Activated B cell treated with CpG ODN at 0.5 μM for 24 hours (primary cell): ENCODE results near the gene PRKG1. TPM values are rescaled to one million over a fixed set of nuclear protein-coding genes. Genes with fewer than 3 reads are reported as not detected.

Experiments
- ATAC-seq: fragments of 200-7000 bp; cut with Tn5 transposase; one replicate; pipeline ENCODE4 v1.10.0; 2021; ENCODE audit warnings: low read depth, mild to moderate bottlenecking, moderate library complexity
- CTCF ChIA-PET: fragments of 350-600 bp; sonication (Branson Sonifier 250); formaldehyde crosslinking; loops from one replicate; lab custom pipeline; 2021; ENCODE audit warnings: antibody characterized with exemption; lab: Charles Lee
- POLR2A ChIA-PET: fragments of 350-600 bp; sonication (Branson Sonifier 250); formaldehyde crosslinking; loops from one replicate; lab custom pipeline; 2021; ENCODE audit warnings: antibody characterized with exemption; lab: Charles Lee
- DNase-seq: peaks from one replicate; pipeline ENCODE4 v3.0.0; 2022
- H3K27ac Mint-ChIP-seq: one replicate; pipeline ENCODE4 v1.8.0; 2020; ENCODE audit warnings: mixed read lengths
- H3K27me3 Mint-ChIP-seq: one replicate; pipeline ENCODE4 v1.8.0; 2021; ENCODE audit warnings: mixed read lengths
- H3K36me3 Mint-ChIP-seq: one replicate; pipeline ENCODE4 v1.8.0; 2021; ENCODE audit warnings: low read depth, mixed read lengths
- H3K4me1 Mint-ChIP-seq: one replicate; pipeline ENCODE4 v1.8.0; 2021; ENCODE audit warnings: mixed read lengths
- H3K4me3 Mint-ChIP-seq: one replicate; pipeline ENCODE4 v1.8.0; 2020; ENCODE audit warnings: mild to moderate bottlenecking, mixed read lengths
- H3K9me3 Mint-ChIP-seq: one replicate; pipeline ENCODE4 v1.8.0; 2020; ENCODE audit warnings: mixed read lengths
- intact Hi-C: fragments of 100-400 bp; cut with micrococcal nuclease; formaldehyde crosslinking; loops from one replicate; pipeline ENCODE4 v1.15.1; 2024
- total RNA-seq: library from RNA; stranded (reverse); gene quantifications from 2 replicates; pipeline ENCODE4 v1.2.3, GENCODE V29; 2022
- TF ChIP-seq, protein P1 (sequence below): fragments of 200-600 bp; IDR thresholded peaks from one replicate; pipeline ENCODE4 v1.8.0; 2022; ENCODE audit warnings: antibody characterized with exemption, mild to moderate bottlenecking

The PRKG1 gene
- total RNA-seq, 1 donor from 2014 or later: not detected

DNA sequence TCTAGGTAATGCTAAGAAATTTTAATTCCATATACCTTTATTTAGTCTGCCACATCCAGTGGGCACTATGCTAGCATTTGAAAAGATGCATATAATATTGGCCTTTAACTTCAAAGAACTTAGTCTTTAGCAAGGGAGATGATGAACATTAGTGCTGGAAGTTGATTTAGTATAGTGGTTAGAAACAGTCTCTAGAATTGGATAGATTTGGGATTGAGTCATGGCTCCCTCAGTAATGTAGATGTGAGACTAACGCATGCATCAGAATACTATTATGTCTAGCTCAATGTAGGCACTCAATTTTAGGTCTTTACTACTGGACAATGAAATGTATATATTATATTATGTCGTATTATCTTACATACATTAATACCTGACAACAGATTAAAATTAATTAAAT lies 1245.6 kb downstream of the PRKG1 start:
- H3K27me3 Mint-ChIP-seq: peaks cover 6% of the 10 kb centered on the region
- H3K27ac Mint-ChIP-seq: no peak overlapping the region
- intact Hi-C loops: no loop called here
- peaks cover 2% of the 10 kb centered on the region for H3K4me1 Mint-ChIP-seq
- no peaks in the 10 kb centered on the region for H3K9me3 Mint-ChIP-seq
- ChIA-PET CTCF (no interaction called here), POLR2A (no interaction called here)
- no peaks in the 10 kb centered on the region for H3K36me3 Mint-ChIP-seq
- ATAC-seq (no peak), DNase-seq (no peak)
- no peak overlapping the region for H3K4me3 Mint-ChIP-seq
- TF ChIP-seq, protein P1, sequence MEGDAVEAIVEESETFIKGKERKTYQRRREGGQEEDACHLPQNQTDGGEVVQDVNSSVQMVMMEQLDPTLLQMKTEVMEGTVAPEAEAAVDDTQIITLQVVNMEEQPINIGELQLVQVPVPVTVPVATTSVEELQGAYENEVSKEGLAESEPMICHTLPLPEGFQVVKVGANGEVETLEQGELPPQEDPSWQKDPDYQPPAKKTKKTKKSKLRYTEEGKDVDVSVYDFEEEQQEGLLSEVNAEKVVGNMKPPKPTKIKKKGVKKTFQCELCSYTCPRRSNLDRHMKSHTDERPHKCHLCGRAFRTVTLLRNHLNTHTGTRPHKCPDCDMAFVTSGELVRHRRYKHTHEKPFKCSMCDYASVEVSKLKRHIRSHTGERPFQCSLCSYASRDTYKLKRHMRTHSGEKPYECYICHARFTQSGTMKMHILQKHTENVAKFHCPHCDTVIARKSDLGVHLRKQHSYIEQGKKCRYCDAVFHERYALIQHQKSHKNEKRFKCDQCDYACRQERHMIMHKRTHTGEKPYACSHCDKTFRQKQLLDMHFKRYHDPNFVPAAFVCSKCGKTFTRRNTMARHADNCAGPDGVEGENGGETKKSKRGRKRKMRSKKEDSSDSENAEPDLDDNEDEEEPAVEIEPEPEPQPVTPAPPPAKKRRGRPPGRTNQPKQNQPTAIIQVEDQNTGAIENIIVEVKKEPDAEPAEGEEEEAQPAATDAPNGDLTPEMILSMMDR: no peak

- POLR2A ChIA-PET: no interaction called here
- intact Hi-C loops: no loop called here
- ATAC-seq: no peak
- TF ChIP-seq, protein P1: no peak
- DNase-seq: no peak
- Mint-ChIP-seq H3K4me1 (no peaks in the 10 kb centered on the region), H3K9me3 (no peaks in the 10 kb centered on the region), H3K36me3 (no peaks in the 10 kb centered on the region), H3K27ac (no peak overlapping the region), H3K4me3 (no peak overlapping the region), H3K27me3 (peaks cover 3% of the 10 kb centered on the region)
- CTCF ChIA-PET: no interaction called here
Observed at GRCh38 chr10:52322323-52322722, 1248.0 kb downstream of the PRKG1 start.

DNA sequence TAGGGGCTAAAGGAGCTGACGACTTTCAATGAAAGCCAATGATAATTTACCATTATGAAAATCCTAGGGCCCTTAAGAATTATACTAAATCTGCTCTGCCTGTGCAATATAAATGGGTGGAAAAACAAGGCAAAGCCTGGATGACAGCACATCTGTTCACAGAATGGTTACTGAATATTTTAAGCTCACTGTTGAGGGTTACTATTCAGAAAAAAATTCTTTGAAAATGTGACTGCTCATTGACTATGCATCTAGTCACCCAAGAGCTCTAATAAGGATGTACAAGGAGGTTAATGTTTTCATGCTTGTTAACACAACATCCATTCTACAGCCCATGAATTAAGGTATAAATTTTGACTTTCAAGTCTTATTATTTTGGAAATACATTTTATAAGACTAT lies 1248.6 kb downstream of the PRKG1 start:
- TF ChIP-seq, protein P1: no peak
- Mint-ChIP-seq H3K4me3 (no peak overlapping the region), H3K4me1 (no peaks in the 10 kb centered on the region), H3K9me3 (no peaks in the 10 kb centered on the region), H3K27ac (no peak overlapping the region), H3K36me3 (no peaks in the 10 kb centered on the region), H3K27me3 (peaks cover 2% of the 10 kb centered on the region)
- no peak for ATAC-seq
- DNase-seq: no peak
- CTCF ChIA-PET: no interaction called here
- intact Hi-C loops: no loop called here
- POLR2A ChIA-PET: no interaction called here

DNA sequence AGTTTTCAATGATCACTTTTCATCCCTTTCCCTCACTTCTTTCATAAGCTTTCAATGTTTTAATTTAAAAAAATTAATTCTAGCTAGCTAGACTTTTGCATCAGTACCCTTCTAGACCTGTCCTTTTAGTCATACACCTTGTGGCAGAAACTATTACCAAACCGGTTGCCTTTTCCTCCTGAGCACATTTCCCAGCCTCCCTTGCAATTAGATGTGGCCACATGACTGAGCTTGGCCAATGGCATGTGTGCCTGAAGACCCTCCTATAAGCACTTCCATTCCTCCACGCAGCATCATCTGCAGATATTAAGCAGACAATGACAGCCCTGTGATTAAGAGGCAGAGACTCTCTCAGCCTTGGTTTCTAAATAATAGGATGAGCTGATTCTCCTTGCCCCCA lies 1252.1 kb downstream of the PRKG1 start:
- H3K4me1 Mint-ChIP-seq: no peaks in the 10 kb centered on the region
- ChIA-PET POLR2A (no interaction called here), CTCF (interaction anchor here (1.1 to 1.2 kb wide), 2 partner anchors 18 to 19 kb away, joined by 3 to 4 read pairs; no protein-coding TSS in a partner anchor)
- H3K36me3 Mint-ChIP-seq: no peaks in the 10 kb centered on the region
- no peak for ATAC-seq
- no peaks in the 10 kb centered on the region for H3K9me3 Mint-ChIP-seq
- TF ChIP-seq, protein P1: no peak
- no peak overlapping the region for H3K4me3 Mint-ChIP-seq
- DNase-seq: no peak
- no peaks in the 10 kb centered on the region for H3K27me3 Mint-ChIP-seq
- H3K27ac Mint-ChIP-seq: no peak overlapping the region
- intact Hi-C loops: no loop called here

DNA sequence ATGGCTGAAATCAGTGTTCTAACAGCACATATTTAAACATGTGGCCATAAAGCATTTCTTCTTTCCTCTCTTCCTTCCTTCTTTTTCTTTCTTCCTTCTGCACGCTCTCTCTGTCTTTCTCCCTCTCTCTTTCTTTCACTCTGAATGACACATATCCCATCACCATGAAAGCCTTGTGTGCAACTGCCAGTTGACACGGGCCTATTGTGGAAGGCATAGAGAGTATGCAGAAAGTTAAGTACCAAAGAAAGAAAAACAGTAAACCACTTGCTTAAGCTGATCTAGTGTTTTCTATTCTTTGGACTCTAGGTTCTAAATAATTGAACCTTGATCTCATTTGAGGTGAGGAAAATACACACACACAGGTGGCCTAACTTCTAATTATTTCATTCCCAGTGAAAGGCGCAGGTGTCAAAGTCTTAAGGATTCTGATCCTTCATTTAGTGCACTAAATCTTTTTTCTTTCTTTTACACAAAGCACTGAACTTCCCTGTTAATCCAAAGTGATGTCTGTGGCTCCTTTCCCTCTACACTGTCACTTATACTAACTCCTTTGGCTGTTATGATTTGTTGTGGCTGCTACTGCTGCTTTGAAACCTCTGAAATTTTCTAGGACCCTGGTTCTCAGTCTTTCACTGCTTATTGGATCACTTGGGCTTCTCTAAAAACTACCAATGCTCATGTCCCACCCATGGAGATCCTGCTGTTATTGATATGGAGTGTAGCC lies 1257.5 kb downstream of the PRKG1 start:
- ATAC-seq: no peak
- TF ChIP-seq, protein P1: no peak
- intact Hi-C loops: no loop called here
- no peak for DNase-seq
- POLR2A ChIA-PET: no interaction called here
- H3K9me3 Mint-ChIP-seq: no peaks in the 10 kb centered on the region
- CTCF ChIA-PET: no interaction called here
- no peak overlapping the region for H3K4me3 Mint-ChIP-seq
- no peak overlapping the region for H3K27ac Mint-ChIP-seq
- no peaks in the 10 kb centered on the region for H3K4me1 Mint-ChIP-seq
- H3K36me3 Mint-ChIP-seq: no peaks in the 10 kb centered on the region
- no peaks in the 10 kb centered on the region for H3K27me3 Mint-ChIP-seq
